Measurements from ENCODE around the gene CTRB2.
"Not testable (repeated sequence)": the region's sequence is repeated elsewhere in the genome, so short reads cannot be mapped to it uniquely, and the experiment has no call there.

Gene CTRB2

GRCh38 chr16:75240633-75241032 lies 33.7 kb upstream of the CTRB2 start:
- not testable (repeated sequence) for H3K27me3 ChIP-seq (ENCODE audit: control insufficient read depth, insufficient read depth, low read length); H3K9ac ChIP-seq (ENCODE audit: low read depth, low read length)

GRCh38 chr16:75239542-75240122 lies 32.7 kb upstream of the CTRB2 start:
- peaks cover 6% of the 10 kb centered on the region for H3K4me1 ChIP-seq (ENCODE audit: control insufficient read depth, insufficient read depth, low read length)
- no peaks in the 10 kb centered on the region for H3K27me3 ChIP-seq (ENCODE audit: control insufficient read depth, insufficient read depth, low read length)
- no peak overlapping the region for H3K9ac ChIP-seq (ENCODE audit: low read depth, low read length)
- H3K36me3 ChIP-seq (ENCODE audit: control insufficient read depth, insufficient read depth, low read length): peaks cover 76% of the 10 kb centered on the region
- no peaks in the 10 kb centered on the region for H3K9me3 ChIP-seq (ENCODE audit: control insufficient read depth, insufficient read depth, low read length)
- H3K27ac ChIP-seq (ENCODE audit: low read depth, low read length): no peak overlapping the region
- H3K4me3 ChIP-seq (ENCODE audit: low read depth, low read length): no peak overlapping the region

More at GRCh38 chr16:75240633-75241032, 33.7 kb upstream of the CTRB2 start:
- peaks cover 66% of the 10 kb centered on the region for H3K36me3 ChIP-seq (ENCODE audit: control insufficient read depth, insufficient read depth, low read length)
- H3K4me1 ChIP-seq (ENCODE audit: control insufficient read depth, insufficient read depth, low read length): peaks cover 16% of the 10 kb centered on the region
- H3K9me3 ChIP-seq (ENCODE audit: control insufficient read depth, insufficient read depth, low read length); H3K4me3 ChIP-seq (ENCODE audit: low read depth, low read length); H3K27ac ChIP-seq (ENCODE audit: low read depth, low read length): not testable (repeated sequence)

DNA sequence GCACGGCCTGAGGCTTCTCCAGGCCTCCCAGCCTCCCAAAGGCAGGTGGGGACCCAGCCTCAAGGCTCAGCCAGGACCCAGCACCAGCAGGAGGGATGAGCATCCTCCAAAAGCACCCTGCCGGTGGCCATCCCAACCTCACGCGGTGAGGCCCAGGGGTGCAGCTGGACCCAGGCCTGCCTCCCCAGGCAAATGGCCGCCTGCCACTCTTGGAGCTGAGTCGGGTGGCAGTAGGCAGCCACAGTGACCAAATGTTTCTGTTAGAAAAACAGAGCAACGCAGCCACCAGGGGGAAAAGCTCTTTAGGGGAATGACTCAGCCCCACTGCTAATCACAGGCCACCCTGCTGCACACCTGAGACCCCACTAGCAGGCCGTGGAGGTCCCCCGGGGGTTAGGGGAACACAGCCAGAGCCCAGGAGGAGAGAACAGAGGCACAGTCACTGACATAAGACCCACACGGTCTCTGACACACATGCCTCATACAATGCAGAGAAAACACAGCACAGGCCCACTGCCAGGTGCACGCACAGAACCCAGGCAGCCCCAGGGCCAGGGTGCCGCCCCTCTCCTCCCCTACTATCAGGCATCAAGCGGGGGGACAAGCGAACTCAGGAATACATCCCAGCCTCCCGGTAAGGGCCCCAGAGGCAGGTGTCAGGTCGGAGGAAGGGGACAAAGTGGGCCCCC lies 32.0 kb upstream of the CTRB2 start:
- H3K4me1 ChIP-seq (ENCODE audit: control insufficient read depth, insufficient read depth, low read length): no peaks in the 10 kb centered on the region; the same call in 1 of the 2 replicates
- no peaks in the 10 kb centered on the region for H3K27me3 ChIP-seq (ENCODE audit: control insufficient read depth, insufficient read depth, low read length)
- no peaks in the 10 kb centered on the region for H3K9me3 ChIP-seq (ENCODE audit: control insufficient read depth, insufficient read depth, low read length)
- no peak overlapping the region; the same call in 1 of the 2 replicates for H3K9ac ChIP-seq (ENCODE audit: low read depth, low read length)
- no peak overlapping the region for H3K4me3 ChIP-seq (ENCODE audit: low read depth, low read length)
- H3K36me3 ChIP-seq (ENCODE audit: control insufficient read depth, insufficient read depth, low read length): peaks cover 79% of the 10 kb centered on the region
- H3K27ac ChIP-seq (ENCODE audit: low read depth, low read length): peak overlapping the region; percentile 2

- Histone ChIP-seq H3K36me3 (ENCODE audit: control insufficient read depth, insufficient read depth, low read length) (peaks cover 79% of the 10 kb centered on the region), H3K4me1 (ENCODE audit: control insufficient read depth, insufficient read depth, low read length) (no peaks in the 10 kb centered on the region; the same call in 1 of the 2 replicates), H3K4me3 (ENCODE audit: low read depth, low read length) (no peak overlapping the region), H3K27ac (ENCODE audit: low read depth, low read length) (peak overlapping the region; percentile 2), H3K27me3 (ENCODE audit: control insufficient read depth, insufficient read depth, low read length) (no peaks in the 10 kb centered on the region), H3K9me3 (ENCODE audit: control insufficient read depth, insufficient read depth, low read length) (no peaks in the 10 kb centered on the region), H3K9ac (ENCODE audit: low read depth, low read length) (no peak overlapping the region)
Measured at GRCh38 chr16:75238132-75238852, 31.3 kb upstream of the CTRB2 start.

- peaks cover 79% of the 10 kb centered on the region for H3K36me3 ChIP-seq (ENCODE audit: control insufficient read depth, insufficient read depth, low read length)
- H3K27me3 ChIP-seq (ENCODE audit: control insufficient read depth, insufficient read depth, low read length): no peaks in the 10 kb centered on the region
- no peak overlapping the region for H3K27ac ChIP-seq (ENCODE audit: low read depth, low read length)
- no peaks in the 10 kb centered on the region; the same call in 1 of the 2 replicates for H3K4me1 ChIP-seq (ENCODE audit: control insufficient read depth, insufficient read depth, low read length)
- H3K9ac ChIP-seq (ENCODE audit: low read depth, low read length): no peak overlapping the region
- H3K4me3 ChIP-seq (ENCODE audit: low read depth, low read length): no peak overlapping the region
- H3K9me3 ChIP-seq (ENCODE audit: control insufficient read depth, insufficient read depth, low read length): no peaks in the 10 kb centered on the region
Measured at GRCh38 chr16:75237398-75238131, 30.6 kb upstream of the CTRB2 start.

DNA sequence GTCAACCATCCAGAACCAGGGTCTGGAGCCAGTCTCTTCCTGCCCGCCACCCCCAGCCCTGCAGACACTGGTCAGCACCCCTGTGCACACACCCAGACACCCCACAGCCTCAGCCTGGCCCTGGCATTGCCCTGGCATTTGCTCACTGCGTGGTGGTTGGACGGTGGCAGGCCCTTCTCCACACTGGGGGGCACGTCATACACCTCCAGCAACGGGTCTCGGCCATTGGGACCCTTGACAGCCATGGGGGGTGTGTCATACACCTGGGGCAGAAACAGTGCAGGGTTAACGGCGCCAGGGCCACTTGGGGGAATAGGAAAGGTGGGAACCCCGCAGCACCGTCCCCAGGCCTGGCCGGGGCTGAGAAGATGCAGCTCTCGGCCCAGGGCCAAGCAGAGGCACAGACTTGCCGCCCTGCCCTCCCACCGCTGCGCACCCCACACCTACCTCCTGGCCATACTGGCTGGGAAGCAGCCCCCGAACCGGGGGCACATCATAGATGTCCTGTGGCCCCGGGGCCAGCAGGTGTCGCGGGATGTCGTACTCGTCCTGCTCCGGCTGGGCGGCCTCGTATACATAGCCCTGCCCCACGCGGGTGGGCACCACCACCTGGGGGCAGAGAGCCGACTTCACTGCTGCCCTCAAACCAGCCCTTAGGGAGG lies 29.9 kb upstream of the CTRB2 start:
- Histone ChIP-seq H3K36me3 (ENCODE audit: control insufficient read depth, insufficient read depth, low read length) (peaks cover 76% of the 10 kb centered on the region), H3K27me3 (ENCODE audit: control insufficient read depth, insufficient read depth, low read length) (no peaks in the 10 kb centered on the region), H3K9ac (ENCODE audit: low read depth, low read length) (no peak overlapping the region), H3K4me3 (ENCODE audit: low read depth, low read length) (no peak overlapping the region), H3K4me1 (ENCODE audit: control insufficient read depth, insufficient read depth, low read length) (no peaks in the 10 kb centered on the region; the same call in 1 of the 2 replicates), H3K9me3 (ENCODE audit: control insufficient read depth, insufficient read depth, low read length) (no peaks in the 10 kb centered on the region), H3K27ac (ENCODE audit: low read depth, low read length) (no peak overlapping the region)

DNA sequence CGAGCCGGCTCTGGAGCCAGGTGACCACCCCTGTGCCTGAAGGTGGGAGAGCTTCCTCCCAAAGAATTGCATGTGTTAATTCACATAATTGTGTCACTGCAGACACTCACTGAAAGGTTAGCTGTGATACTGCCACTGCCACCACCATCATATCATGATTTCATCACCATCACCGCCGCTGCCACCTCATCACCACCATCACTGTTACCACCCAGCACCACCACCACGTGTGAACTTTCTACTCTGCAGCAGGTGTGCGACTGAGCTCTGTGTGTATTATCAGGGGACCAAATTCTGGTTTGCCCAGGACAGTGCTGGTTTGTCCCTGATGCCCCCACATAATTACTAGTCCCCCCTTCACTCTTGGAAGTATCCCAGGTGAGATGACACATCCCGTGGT lies 29.3 kb upstream of the CTRB2 start:
- Histone ChIP-seq H3K27ac (ENCODE audit: low read depth, low read length) (no peak overlapping the region), H3K36me3 (ENCODE audit: control insufficient read depth, insufficient read depth, low read length) (peaks cover 75% of the 10 kb centered on the region), H3K4me3 (ENCODE audit: low read depth, low read length) (no peak overlapping the region), H3K4me1 (ENCODE audit: control insufficient read depth, insufficient read depth, low read length) (no peaks in the 10 kb centered on the region; the same call in 1 of the 2 replicates), H3K27me3 (ENCODE audit: control insufficient read depth, insufficient read depth, low read length) (no peaks in the 10 kb centered on the region), H3K9ac (ENCODE audit: low read depth, low read length) (no peak overlapping the region), H3K9me3 (ENCODE audit: control insufficient read depth, insufficient read depth, low read length) (no peaks in the 10 kb centered on the region)

GRCh38 chr16:75235721-75236193 lies 28.8 kb upstream of the CTRB2 start:
- Histone ChIP-seq H3K9ac (ENCODE audit: low read depth, low read length) (no peak overlapping the region), H3K4me3 (ENCODE audit: low read depth, low read length) (no peak overlapping the region), H3K27me3 (ENCODE audit: control insufficient read depth, insufficient read depth, low read length) (no peaks in the 10 kb centered on the region), H3K27ac (ENCODE audit: low read depth, low read length) (no peak overlapping the region), H3K4me1 (ENCODE audit: control insufficient read depth, insufficient read depth, low read length) (no peaks in the 10 kb centered on the region; the same call in 1 of the 2 replicates), H3K36me3 (ENCODE audit: control insufficient read depth, insufficient read depth, low read length) (peaks cover 72% of the 10 kb centered on the region), H3K9me3 (ENCODE audit: control insufficient read depth, insufficient read depth, low read length) (no peaks in the 10 kb centered on the region)

DNA sequence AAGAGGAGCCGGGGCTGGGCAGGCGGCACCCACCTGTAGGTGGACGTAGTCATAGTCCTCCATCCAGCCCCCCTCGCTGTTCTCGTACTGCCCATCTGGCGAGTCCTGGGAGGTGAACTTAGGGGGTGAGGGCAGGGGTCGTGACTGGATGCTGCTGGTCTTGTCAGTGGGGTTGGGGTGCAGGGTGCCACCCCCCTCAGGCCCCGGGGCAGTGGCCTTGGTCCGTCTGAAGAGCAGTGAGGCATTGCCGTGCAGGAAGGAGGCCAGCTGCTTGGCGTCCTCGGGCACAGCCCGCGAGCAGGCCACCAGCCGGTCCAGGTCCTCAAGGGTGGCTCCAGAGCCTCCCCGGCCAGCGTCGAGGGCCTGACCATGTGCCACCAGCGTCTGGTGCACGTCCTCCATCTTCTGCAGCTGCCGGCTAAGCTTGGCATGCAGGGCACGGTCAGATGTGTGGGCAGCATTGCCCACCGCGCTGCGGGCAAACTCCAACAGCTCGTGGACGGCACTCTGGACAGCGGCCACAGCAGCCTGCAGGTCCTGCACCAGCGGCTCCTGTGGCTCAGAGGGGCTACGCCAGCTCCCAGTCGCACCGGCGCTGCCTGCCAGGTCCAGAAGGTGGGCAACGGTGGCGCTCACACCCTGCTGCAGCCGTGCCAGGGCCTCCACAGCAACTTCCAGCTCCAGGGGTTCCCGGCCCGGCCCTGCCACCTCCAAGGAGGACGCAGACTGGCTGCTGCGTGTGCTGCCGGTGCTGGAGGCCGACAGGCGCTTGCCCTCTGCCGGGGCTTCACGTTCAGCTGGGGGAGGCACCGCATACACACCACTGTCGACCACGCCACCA lies 28.1 kb upstream of the CTRB2 start:
- H3K9me3 ChIP-seq (ENCODE audit: control insufficient read depth, insufficient read depth, low read length): no peaks in the 10 kb centered on the region
- H3K4me3 ChIP-seq (ENCODE audit: low read depth, low read length): no peak overlapping the region
- no peak overlapping the region for H3K9ac ChIP-seq (ENCODE audit: low read depth, low read length)
- H3K27ac ChIP-seq (ENCODE audit: low read depth, low read length): no peak overlapping the region
- H3K27me3 ChIP-seq (ENCODE audit: control insufficient read depth, insufficient read depth, low read length): no peaks in the 10 kb centered on the region
- no peaks in the 10 kb centered on the region; the same call in 1 of the 2 replicates for H3K4me1 ChIP-seq (ENCODE audit: control insufficient read depth, insufficient read depth, low read length)
- peaks cover 70% of the 10 kb centered on the region for H3K36me3 ChIP-seq (ENCODE audit: control insufficient read depth, insufficient read depth, low read length)

DNA sequence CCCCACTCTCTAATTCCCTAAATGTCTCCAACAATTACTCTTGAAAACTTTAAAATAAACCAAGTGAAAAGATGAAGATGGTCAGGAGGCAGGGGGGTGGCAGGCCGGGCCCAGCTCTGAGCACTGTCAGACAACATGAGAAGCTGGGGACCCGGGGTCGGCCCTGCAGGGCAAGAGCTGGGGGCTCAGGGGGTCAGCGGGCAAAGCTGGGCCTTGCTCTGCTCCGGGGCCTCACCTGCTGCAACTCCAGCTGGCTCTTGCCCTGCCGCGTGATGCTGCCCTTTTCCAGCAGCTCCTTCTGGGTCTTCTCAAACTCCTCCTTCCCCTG lies 26.6 kb upstream of the CTRB2 start:
- no peaks in the 10 kb centered on the region for H3K9me3 ChIP-seq (ENCODE audit: control insufficient read depth, insufficient read depth, low read length)
- H3K27ac ChIP-seq (ENCODE audit: low read depth, low read length): no peak overlapping the region
- H3K36me3 ChIP-seq (ENCODE audit: control insufficient read depth, insufficient read depth, low read length): peaks cover 74% of the 10 kb centered on the region
- no peaks in the 10 kb centered on the region for H3K27me3 ChIP-seq (ENCODE audit: control insufficient read depth, insufficient read depth, low read length)
- no peaks in the 10 kb centered on the region for H3K4me1 ChIP-seq (ENCODE audit: control insufficient read depth, insufficient read depth, low read length)
- H3K4me3 ChIP-seq (ENCODE audit: low read depth, low read length): no peak overlapping the region
- no peak overlapping the region for H3K9ac ChIP-seq (ENCODE audit: low read depth, low read length)
